GM12878 (cell line): ENCODE measurements around the gene KRT78. TPM values are rescaled to one million over a fixed set of nuclear protein-coding genes. Genes with fewer than 3 reads are reported as not detected.

Experiments used
- ATAC-seq: fragments of 200-7000 bp; cut with Tn5 transposase; 3 replicates; pipeline ENCODE4 v1.9.1; 2020; ENCODE audit warnings: mild to moderate bottlenecking, moderate library complexity
- BruUV-seq: library from RNA; stranded (reverse); fragments of 400-500 nt; replicated peaks from 2 replicates; lab custom pipeline; 2021; lab: Mats Ljungman, UMichigan
- CTCF ChIA-PET: fragments of 300-600 bp; sonication (Branson Sonifier 250); formaldehyde crosslinking; extraction: SDS; loops from one replicate; lab custom pipeline; 2021; ENCODE audit warnings: inconsistent platforms; lab: Yijun Ruan, JAX
- POLR2A ChIA-PET: fragments of 350-600 bp; formaldehyde crosslinking; extraction: SDS; loops from one replicate; lab custom pipeline; 2021; ENCODE audit warnings: inconsistent platforms; lab: Charles Lee
- RAD21 ChIA-PET: fragments of 300-600 bp; sonication (Branson Sonifier 250); formaldehyde crosslinking; loops from one replicate; lab custom pipeline; 2023; ENCODE audit warnings: antibody characterized with exemption; ENCODE audit not compliant: unreplicated experiment; lab: Charles Lee
- SMC1A ChIA-PET: fragments of 300-600 bp; sonication (Branson Sonifier 250); formaldehyde crosslinking; loops from one replicate; lab custom pipeline; 2023; ENCODE audit not compliant: unreplicated experiment, uncharacterized antibody; lab: Charles Lee
- DNase-seq: peaks from one replicate; pipeline ENCODE4 v3.0.0-alpha.2; 2011; ENCODE audit warnings: low read depth, low spot score
- FAIRE-seq: peaks from 3 replicates; lab custom pipeline; 2011; peaks lifted over from hg19 to GRCh38; lab: Jason Lieb, UNC
- H2AFZ ChIP-seq: 2 replicates; pipeline ENCODE4 v1.6.0; 2011; ENCODE audit warnings: low read depth, low read length, control low read depth; ENCODE audit not compliant: control insufficient read depth
- H3K27ac ChIP-seq: 2 replicates; pipeline ENCODE4 v1.5.1; 2011; ENCODE audit warnings: control low read depth; ENCODE audit not compliant: control insufficient read depth, insufficient read depth
- H3K27me3 ChIP-seq, 2 experiments: replicated peaks in 1 of 2; 2 replicates each; pipeline versions ENCODE4 v1.6.0 to v1.6.1; 2011; ENCODE audit warnings: low read length in 1 of 2; ENCODE audit not compliant: control insufficient read depth in 2 of 2, insufficient read depth in 2 of 2
- H3K36me3 ChIP-seq, 2 experiments: 2 replicates each; pipeline ENCODE4 v1.5.1; 2011; ENCODE audit warnings: low read length in 1 of 2; ENCODE audit not compliant: control insufficient read depth in 2 of 2, insufficient read depth in 2 of 2
- H3K4me1 ChIP-seq: 2 replicates; pipeline ENCODE4 v1.6.1; 2011; ENCODE audit warnings: mild to moderate bottlenecking, low read length, moderate library complexity, mixed read lengths; ENCODE audit not compliant: control insufficient read depth, insufficient read depth
- H3K4me2 ChIP-seq: 2 replicates; pipeline ENCODE4 v1.6.0; 2011; ENCODE audit warnings: control low read depth; ENCODE audit not compliant: control insufficient read depth, insufficient read depth
- H3K4me3 ChIP-seq: fragments of 200-600 bp; sonication (generic); 2 replicates; pipeline ENCODE4 v1.5.1; 2016
- H3K79me2 ChIP-seq: 2 replicates; pipeline ENCODE4 v1.6.0; 2011; ENCODE audit warnings: low read length; ENCODE audit not compliant: control insufficient read depth, insufficient read depth
- H3K9ac ChIP-seq: 2 replicates; pipeline ENCODE4 v1.8.0; 2011; ENCODE audit warnings: low read length, control low read depth, mixed read lengths; ENCODE audit not compliant: control insufficient read depth, insufficient read depth
- H3K9me3 ChIP-seq: replicated peaks from 3 replicates; pipeline ENCODE4 v1.5.1; 2011; ENCODE audit warnings: mild to moderate bottlenecking, low read length; ENCODE audit not compliant: control insufficient read depth, insufficient read depth
- H4K20me1 ChIP-seq: 2 replicates; pipeline ENCODE4 v1.6.0; 2011; ENCODE audit not compliant: control insufficient read depth, insufficient read depth
- CBFB ChIP-seq: IDR thresholded peaks from 2 replicates; pipeline ENCODE4 v1.6.1; 2016; ENCODE audit warnings: antibody characterized with exemption, low read depth
- CEBPZ ChIP-seq: fragments of 150-350 bp; IDR thresholded peaks from 2 replicates; pipeline ENCODE4 v1.6.1; 2016; ENCODE audit warnings: low read depth, low read length
- HDAC2 ChIP-seq: fragments of 200-600 bp; sonication (generic); IDR thresholded peaks from 2 replicates; pipeline ENCODE4 v1.6.1; 2017
- IRF3 ChIP-seq: fragments of 450-650 bp; IDR thresholded peaks from 2 replicates; pipeline ENCODE4 v1.6.1; 2014; ENCODE audit warnings: mild to moderate bottlenecking
- KLF5 ChIP-seq: fragments of 450-650 bp; IDR thresholded peaks from 2 replicates; pipeline ENCODE4 v1.6.1; 2014; ENCODE audit warnings: mild to moderate bottlenecking; ENCODE audit not compliant: partially characterized antibody
- MEF2A ChIP-seq: IDR thresholded peaks from 2 replicates; pipeline ENCODE4 v1.6.1; 2011; ENCODE audit warnings: low read depth, mild to moderate bottlenecking, low read length, moderate library complexity; ENCODE audit not compliant: insufficient read depth
- PML ChIP-seq: IDR thresholded peaks from 2 replicates; pipeline ENCODE4 v1.6.1; 2012; ENCODE audit warnings: low read length, inconsistent platforms
- SMARCA5 ChIP-seq: fragments of 450-650 bp; IDR thresholded peaks from 2 replicates; pipeline ENCODE4 v1.6.1; 2017; ENCODE audit warnings: mild to moderate bottlenecking
- SPI1 ChIP-seq: IDR thresholded peaks from 2 replicates; pipeline ENCODE4 v1.6.1; 2011; ENCODE audit warnings: low read depth, mild to moderate bottlenecking, low read length, moderate library complexity, borderline replicate concordance; ENCODE audit not compliant: insufficient read depth
- TCF3 ChIP-seq: IDR thresholded peaks from 2 replicates; pipeline ENCODE4 v1.6.1; 2012; ENCODE audit warnings: low read depth, mild to moderate bottlenecking, low read length, borderline replicate concordance; ENCODE audit not compliant: insufficient read depth
- YY1 ChIP-seq: IDR thresholded peaks from 2 replicates; pipeline ENCODE4 v1.6.1; 2011; ENCODE audit warnings: low read depth, mild to moderate bottlenecking, low read length
- ZNF207 ChIP-seq: fragments of 450-650 bp; IDR thresholded peaks from 2 replicates; pipeline ENCODE4 v1.6.1; 2014; ENCODE audit warnings: antibody characterized with exemption, mild to moderate bottlenecking, borderline replicate concordance
- WGBS: methylation state at CpG from one replicate; pipeline ENCODE4 v1.1.6; 2016; ENCODE audit warnings: low lambda C conversion rate; ENCODE audit not compliant: insufficient replicate concordance, insufficient coverage; ENCODE audit errors: missing lambda C conversion rate; 5-methylcytosine and 5-hydroxymethylcytosine counted together
- in situ Hi-C: fragments of 300-500 bp; cut with MboI; formaldehyde crosslinking; loops from 9 replicates; pipeline ENCODE4 v1.14.3; 2018; ENCODE audit warnings: mixed read lengths
- intact Hi-C: fragments of 100-400 bp; cut with micrococcal nuclease; formaldehyde crosslinking; loops from one replicate; pipeline ENCODE4 v1.14.2; 2022; ENCODE audit not compliant: unreplicated experiment
- polyA plus RNA-seq, 11 experiments: library from polyadenylated mRNA; depleted of rRNA in 4 of 11; unstranded in 6 of 11; stranded (reverse) in 5 of 11; fragments of >200 nt; fragmentation: Nextera tagmentation in 4 of 11; fragmentation: Illumina TruSeq in 1 of 11; extraction: Ambion mirVana in 4 of 11; extraction: Trizol in 1 of 11; gene quantifications; 1 replicate in 1 of 11; 2 replicates in 10 of 11; pipeline versions ENCODE4 v1.2.1 to v1.2.3, GENCODE V29; 2011 to 2016; ENCODE audit warnings: inconsistent platforms in 2 of 11, missing spikeins in 2 of 11, low read depth in 1 of 11
- total RNA-seq, 4 experiments: library from RNA; depleted of rRNA in 3 of 4; stranded (reverse); fragments of >200 nt in 3 of 4; fragmentation: Illumina TruSeq in 1 of 4; extraction: Trizol in 1 of 4; gene quantifications; 2 replicates each; pipeline versions ENCODE4 v1.2.1 to v1.2.3, GENCODE V29; 2013 to 2021

KRT78 gene
- total and polyA plus RNA-seq, 10 of the 15 experiments (the other 5 are each of a cell fraction or from before 2014, with no cell fraction given): 0.07 TPM; not detected in 9

- BruUV-seq: no TSS peak
- ChIA-PET CTCF (interaction anchor here (1.3 to 5.5 kb wide), 3 partner anchors 11 to 84 kb away, joined by 3 to 49 read pairs (median 21); no protein-coding TSS in a partner anchor), SMC1A (interaction anchor here (2.8 kb wide), 1 partner anchor 11 kb away, joined by 16 read pairs; no protein-coding TSS in a partner anchor), RAD21 (interaction anchor here (1.9 kb wide), 1 partner anchor 11 kb away, joined by 7 read pairs; no protein-coding TSS in a partner anchor)
- no peak overlapping the region for H3K4me3 ChIP-seq
- ATAC-seq (no peak), FAIRE-seq (no peak)
- H3K27me3 ChIP-seq: no peaks in the 10 kb centered on the region
- no peaks in the 10 kb centered on the region for H3K36me3 ChIP-seq
- no peak for TF ChIP-seq MEF2A
- TF ChIP-seq YY1: no peak
- no peak for TF ChIP-seq CBFB
- no peak for TF ChIP-seq TCF3
- no peak for TF ChIP-seq ZNF207
- TF ChIP-seq, all 136 proteins: peak for 0
- Histone ChIP-seq H3K4me1 (no peaks in the 10 kb centered on the region), H3K9me3 (no peaks in the 10 kb centered on the region), H3K27ac (no peak overlapping the region), H4K20me1 (no peaks in the 10 kb centered on the region), H2AFZ (no peak overlapping the region), H3K9ac (no peak overlapping the region), H3K4me2 (no peak overlapping the region), H3K79me2 (no peaks in the 10 kb centered on the region)
- in situ Hi-C loops: no loop called here
- WGBS: 23% methylated on average over 3 of the region's 3 CpGs
- POLR2A ChIA-PET: no interaction called here
- DNase-seq: no peak
- intact Hi-C loops: no loop called here
These were observed 47.7 kb upstream of the KRT78 start for GRCh38 chr12:52896190-52897100.

GRCh38 chr12:52895726-52896189 is 47.0 kb upstream of the KRT78 start:
- no peak for ATAC-seq
- ChIA-PET POLR2A (no interaction called here), CTCF (interaction anchor here (4.1 to 5.5 kb wide), 2 partner anchors 10 to 84 kb away, joined by 21 to 49 read pairs; no protein-coding TSS in a partner anchor), RAD21 (no interaction called here), SMC1A (interaction anchor here (2.8 kb wide), 1 partner anchor 11 kb away, joined by 16 read pairs; no protein-coding TSS in a partner anchor)
- Histone ChIP-seq H3K36me3 (no peaks in the 10 kb centered on the region), H3K4me3 (no peak overlapping the region), H3K27me3 (no peaks in the 10 kb centered on the region), H3K27ac (no peak overlapping the region), H4K20me1 (no peaks in the 10 kb centered on the region), H3K9me3 (no peaks in the 10 kb centered on the region), H3K79me2 (no peaks in the 10 kb centered on the region), H2AFZ (no peak overlapping the region), H3K4me1 (no peaks in the 10 kb centered on the region), H3K9ac (no peak overlapping the region), H3K4me2 (no peak overlapping the region)
- no TSS peak for BruUV-seq
- in situ Hi-C loops (no loop called here), intact Hi-C loops (no loop called here)
- no peak for DNase-seq
- no peak for FAIRE-seq
- WGBS: 50% methylated on average over 2 of the region's 2 CpGs
- no peak for TF ChIP-seq KLF5
- TF ChIP-seq SPI1: no peak
- TF ChIP-seq IRF3: no peak
- no peak for TF ChIP-seq ZNF207
- no peak for TF ChIP-seq HDAC2
- TF ChIP-seq CEBPZ: no peak
- no peak for TF ChIP-seq PML
- TF ChIP-seq SMARCA5: no peak
